Right ventricle myocardium inferior (tissue), 1 donor: Measurements from ENCODE around the gene GNG7. TPM values are rescaled to one million over a fixed set of nuclear protein-coding genes. Genes with fewer than 3 reads are reported as not detected.
A peak's percentile ranks its signal among the peaks of the same experiment; 100 is the strongest.
"Not testable (repeated sequence)": the region's sequence is repeated elsewhere in the genome, so short reads cannot be mapped to it uniquely, and the experiment has no call there.

ENCODE experiments used
- ATAC-seq: fragments of 200-7000 bp; cut with Tn5 transposase; one replicate; pipeline ENCODE4 v1.9.1; 2020; ENCODE audit warnings: mild to moderate bottlenecking, moderate library complexity
- DNase-seq: peaks from one replicate; pipeline ENCODE4 v3.0.0; 2021; ENCODE audit errors: missing footprints
- intact Hi-C: fragments of 100-400 bp; cut with DNase I; formaldehyde crosslinking; loops from one replicate; pipeline ENCODE4 v1.11.0; 2022
- total RNA-seq: library from RNA; stranded (reverse); fragmentation: NEBNext Ultra II Directional; extraction: Animal tissue kit (Norgen Biotek cat#: 25700); gene quantifications from one replicate; pipeline ENCODE4 v1.2.1, GENCODE V29; 2021
- donor health status: DM: no; HTN: yes; CAD: no; lungs with severe emphysema.

The GNG7 gene
- total RNA-seq, 1 donor from 2014 or later, result 26.7 TPM

DNA sequence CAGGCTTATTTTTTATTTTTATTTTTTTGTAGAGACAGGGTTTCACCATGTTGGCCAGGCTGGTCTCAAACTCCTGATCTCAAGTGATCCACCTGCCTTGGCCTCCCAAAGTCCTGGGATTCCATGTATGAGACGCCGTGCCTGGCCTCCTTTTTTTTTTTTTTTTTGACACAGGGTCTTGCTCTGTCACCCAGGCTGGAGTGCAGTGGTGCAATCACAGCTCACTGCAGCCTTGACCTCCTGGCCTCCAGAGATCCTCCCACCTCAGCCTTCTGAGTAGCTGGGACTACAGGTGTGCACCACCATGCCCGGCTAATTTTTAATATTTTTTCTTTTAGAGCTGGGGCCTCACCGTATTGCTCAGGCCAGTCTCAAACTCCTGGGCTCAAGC, 159.4 kb downstream of the GNG7 start:
- not testable (repeated sequence) for ATAC-seq, DNase-seq
- intact Hi-C loops, result loop anchor here (1.0 to 5.0 kb wide), 3 partner anchors 33 to 66 kb away; no protein-coding TSS in a partner anchor

DNA sequence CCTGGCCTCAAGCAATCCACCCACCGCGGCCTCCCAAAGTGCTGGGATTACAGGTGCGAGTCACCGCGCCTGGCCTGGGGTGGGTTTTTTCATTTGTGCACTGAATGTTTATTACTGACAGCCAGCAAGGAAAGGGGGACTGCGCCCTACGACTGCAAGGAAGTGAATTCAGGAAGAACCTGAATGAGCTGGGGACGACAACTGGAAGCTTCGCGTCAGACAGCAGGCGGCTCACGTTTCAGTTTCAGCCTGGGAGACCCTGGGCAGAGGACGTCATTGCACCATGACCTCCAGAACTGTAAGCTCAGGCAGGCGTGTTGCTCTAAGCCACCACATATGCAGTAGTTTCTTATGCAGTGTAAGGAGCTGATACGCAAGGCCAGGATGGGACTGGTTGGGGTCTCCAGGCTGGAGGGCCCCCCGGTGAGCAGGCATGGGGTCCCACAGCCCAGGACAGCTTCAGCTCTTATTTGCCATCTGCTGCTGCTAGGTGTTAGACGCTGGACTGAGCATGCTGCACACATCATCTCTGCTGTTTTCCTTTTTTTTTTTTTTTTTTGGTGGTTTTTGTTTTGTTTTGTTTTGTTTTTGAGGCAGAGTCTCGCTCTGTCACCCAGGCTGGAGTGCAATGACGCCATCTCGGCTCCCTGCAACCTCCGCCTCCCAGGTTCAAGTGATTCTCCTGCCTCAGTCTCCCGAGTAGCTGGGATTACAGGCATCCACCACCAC, 160.0 kb downstream of the GNG7 start:
- no peak for ATAC-seq
- intact Hi-C loops, result loop anchor here (1.0 to 5.0 kb wide), 3 partner anchors 34 to 65 kb away; no protein-coding TSS in a partner anchor

DNA sequence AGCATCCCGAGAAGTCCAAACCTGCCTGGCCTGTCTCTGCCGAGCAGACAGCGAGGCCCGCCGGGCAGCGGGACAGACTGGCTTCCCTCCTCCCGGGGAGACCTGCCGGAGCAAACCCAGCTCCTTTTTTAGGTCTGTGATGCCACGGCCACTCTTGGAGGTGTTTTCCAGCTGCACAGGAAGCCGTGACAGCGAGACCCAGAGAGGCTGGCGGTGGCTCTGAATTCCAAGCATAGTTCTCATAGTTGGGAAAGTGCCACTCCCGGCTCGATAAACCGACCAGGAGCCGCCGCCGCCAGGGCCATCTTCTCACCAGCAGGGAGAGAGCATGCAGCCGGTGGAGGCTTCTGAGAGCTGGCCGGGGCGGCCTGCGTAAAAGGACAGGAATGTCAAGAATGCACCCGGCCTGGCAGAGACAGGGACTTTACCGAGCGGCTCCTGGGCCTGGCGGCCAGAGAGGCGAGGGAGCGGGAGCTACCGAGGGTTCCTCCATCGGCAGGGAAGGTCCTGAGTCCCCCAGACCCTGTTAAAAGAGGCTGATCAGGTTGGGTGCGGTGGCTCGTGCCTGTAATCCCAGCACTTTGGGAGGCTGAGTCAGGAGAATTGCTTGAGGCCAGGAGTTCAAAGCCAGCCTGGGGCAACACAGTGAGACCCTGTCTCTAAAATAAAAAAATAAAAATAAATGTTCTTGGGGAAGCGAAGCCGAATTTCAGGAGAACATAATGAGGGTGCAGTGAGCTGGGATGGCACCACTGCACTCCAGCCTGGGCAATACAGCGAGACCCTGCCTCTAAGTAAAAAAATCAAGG, 161.6 kb downstream of the GNG7 start:
- DNase-seq, result peak; percentile 94
- ATAC-seq, result peak; percentile 81
- intact Hi-C loops, result loop anchor here (2.0 to 5.0 kb wide), 2 partner anchors 44 to 62 kb away; no protein-coding TSS in a partner anchor

More for the DNA sequence above, 160.0 kb downstream of the GNG7 start:
- DNase-seq, result peak; percentile 56

DNA sequence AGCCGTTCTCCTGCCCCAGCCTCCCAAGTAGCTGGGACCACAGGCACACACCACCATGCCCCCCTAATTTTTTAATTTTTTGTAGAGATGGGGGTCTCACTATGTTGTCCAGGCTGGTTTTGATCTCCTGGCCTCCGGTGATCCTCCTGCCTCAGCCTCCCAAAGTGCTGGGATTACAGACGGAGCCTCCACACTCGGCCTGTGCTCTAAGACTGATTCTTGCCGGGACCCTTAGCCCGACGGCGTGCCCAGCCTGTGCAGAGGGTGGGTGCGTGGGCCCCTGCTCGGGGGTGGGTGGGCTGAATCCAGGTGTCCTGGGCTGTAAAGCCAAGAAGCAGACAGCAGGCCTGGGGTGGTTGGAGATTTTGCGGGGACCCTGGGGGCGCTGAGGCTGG, 162.2 kb downstream of the GNG7 start:
- ATAC-seq (no peak), DNase-seq (no peak)
- intact Hi-C loops, result loop anchor here (2.0 to 5.0 kb wide), 2 partner anchors 43 to 63 kb away; no protein-coding TSS in a partner anchor

GRCh38 chr19:2538096-2538757, 164.3 kb downstream of the GNG7 start:
- no peak for ATAC-seq
- DNase-seq, result no peak
- intact Hi-C loops, result no loop called here

DNA sequence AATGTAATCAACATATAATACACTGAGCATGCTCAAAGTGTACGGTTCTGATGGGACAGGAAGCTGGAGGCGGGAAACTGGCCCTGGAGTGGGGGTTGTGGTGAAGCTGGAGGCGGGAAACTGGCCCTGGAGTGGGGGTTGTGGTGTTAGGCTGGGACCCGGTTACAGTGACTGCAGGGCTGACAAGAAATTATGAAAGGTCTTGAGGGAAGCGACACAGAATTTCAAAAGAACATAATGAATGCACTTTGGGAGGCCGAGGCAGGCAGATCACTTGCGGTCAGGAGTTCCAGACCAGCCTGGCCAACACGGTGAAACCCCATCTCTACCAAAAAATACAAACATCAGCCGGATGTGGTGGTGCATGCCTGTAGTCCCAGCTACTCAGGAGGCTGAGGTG, 164.9 kb downstream of the GNG7 start:
- ATAC-seq, DNase-seq, intact Hi-C loops: not testable (repeated sequence)

GRCh38 chr19:2536461-2536860, 166.0 kb downstream of the GNG7 start:
- ATAC-seq (no peak), DNase-seq (peak; percentile 64)
- intact Hi-C loops, result no loop called here

- DNase-seq, result no peak
- ATAC-seq, result no peak
- intact Hi-C loops, result no loop called here
These were observed 168.0 kb downstream of the GNG7 start for GRCh38 chr19:2534423-2535013.

- DNase-seq (no peak), ATAC-seq (no peak)
- intact Hi-C loops, result no loop called here
These were observed 168.6 kb downstream of the GNG7 start for GRCh38 chr19:2533686-2534422.

DNA sequence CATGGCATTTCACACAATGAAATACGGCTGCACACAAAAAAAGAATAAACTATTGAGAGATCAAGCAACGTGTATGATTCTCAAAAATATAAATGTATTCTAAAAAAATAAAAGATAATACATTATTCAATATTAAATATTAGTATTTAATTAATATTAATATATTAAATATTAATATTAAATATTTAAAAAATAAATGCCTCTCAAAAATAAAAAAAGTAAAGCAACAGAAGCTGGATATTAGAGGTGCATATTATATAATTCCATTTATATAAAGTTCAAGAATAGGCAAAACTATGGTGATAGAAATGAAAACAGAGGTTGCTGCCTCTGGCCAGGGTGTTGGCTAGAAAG, 169.4 kb downstream of the GNG7 start:
- DNase-seq (no peak), ATAC-seq (no peak)
- intact Hi-C loops, result no loop called here

DNA sequence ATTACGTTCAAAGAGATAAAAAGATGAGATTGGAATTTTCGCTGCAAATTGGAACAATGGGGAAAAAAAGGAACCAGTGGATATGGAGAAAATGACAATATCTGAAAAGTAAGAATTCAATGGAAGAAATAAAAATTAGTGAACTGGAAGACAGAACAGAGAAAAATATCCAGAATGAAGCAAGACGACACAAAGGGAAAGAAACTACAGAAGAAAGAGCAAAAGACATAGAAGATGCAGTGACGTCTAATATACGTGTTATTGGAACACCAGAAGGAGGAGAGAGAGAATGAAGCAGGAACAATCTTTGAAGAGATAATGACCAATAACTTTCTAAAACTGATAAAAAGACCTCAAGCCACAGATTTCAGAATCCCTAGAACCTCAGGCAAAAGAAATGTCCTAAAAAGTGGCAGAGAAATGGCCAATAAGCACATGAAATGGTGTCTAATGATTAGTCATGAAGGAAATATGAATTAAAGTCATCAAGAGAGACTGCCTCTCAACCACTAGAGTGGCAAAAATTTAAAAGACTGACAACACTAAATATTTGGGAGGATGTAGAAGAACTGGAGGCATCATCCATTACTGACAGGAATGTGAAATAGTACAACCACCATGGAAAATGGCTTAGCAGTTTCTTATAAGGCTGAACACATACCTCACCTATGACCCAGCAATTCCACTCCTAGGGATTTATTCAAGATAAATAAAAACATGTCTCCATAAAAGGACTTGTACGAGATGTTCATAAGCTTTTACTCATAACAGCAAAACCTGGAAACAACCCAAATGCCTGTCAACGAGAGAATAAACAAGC, 170.0 kb downstream of the GNG7 start:
- ATAC-seq (no peak), DNase-seq (no peak)
- intact Hi-C loops, result no loop called here

- DNase-seq, intact Hi-C loops, ATAC-seq: not testable (repeated sequence)
These were observed 172.6 kb downstream of the GNG7 start for GRCh38 chr19:2529942-2530341.

- ATAC-seq, result no peak
- intact Hi-C loops, result no loop called here
These were observed 173.0 kb downstream of the GNG7 start for GRCh38 chr19:2529473-2529918.

GRCh38 chr19:2528675-2529101, 173.8 kb downstream of the GNG7 start:
- DNase-seq (no peak), ATAC-seq (no peak)
- intact Hi-C loops, result no loop called here

More at GRCh38 chr19:2529473-2529918, 173.0 kb downstream of the GNG7 start:
- DNase-seq, result no peak

GRCh38 chr19:2527686-2528085, 174.8 kb downstream of the GNG7 start:
- no peak for ATAC-seq
- DNase-seq, result no peak
- intact Hi-C loops, result no loop called here

DNA sequence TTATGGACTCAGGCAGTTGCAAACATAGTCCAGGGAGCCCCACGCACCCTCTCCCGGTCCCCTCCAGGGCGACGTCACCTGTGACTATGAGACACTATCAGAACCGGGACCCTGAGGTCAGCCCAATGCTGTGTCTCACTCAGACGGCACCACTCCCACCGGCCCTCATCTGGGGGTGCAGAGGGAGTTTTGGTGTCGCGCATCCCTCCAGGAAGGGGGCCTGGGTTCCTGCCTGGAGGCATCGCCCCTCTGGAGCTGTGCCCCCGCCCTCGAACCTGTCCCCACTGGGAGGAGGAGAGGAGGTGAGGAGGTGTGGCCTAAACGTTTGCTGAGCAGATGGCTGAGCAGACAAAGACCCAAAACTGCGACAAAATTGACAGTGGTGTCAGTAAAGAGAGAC, 175.3 kb downstream of the GNG7 start:
- no peak for DNase-seq
- intact Hi-C loops, result no loop called here

More for the DNA sequence above, 175.3 kb downstream of the GNG7 start:
- no peak for ATAC-seq
